Activated T-cell treated with anti-CD3 and anti-CD28 coated beads, Interleukin-2, amount 50 U/mL, for 4 hours (primary cell): ENCODE measurements around the gene GSKIP. TPM values are rescaled to one million over a fixed set of nuclear protein-coding genes. Genes with fewer than 3 reads are reported as not detected.
"Not testable (repeated sequence)": the region's sequence is repeated elsewhere in the genome, so short reads cannot be mapped to it uniquely, and the experiment has no call there.

ENCODE experiments used
- ATAC-seq, 2 donors: fragments of 200-7000 bp; cut with Tn5 transposase; one replicate each; pipeline ENCODE4 v1.10.0; 2021
- DNase-seq: peaks from one replicate; pipeline ENCODE4 v3.0.0-alpha.2; 2020
- H3K27me3 Mint-ChIP-seq: one replicate; pipeline ENCODE4 v1.8.0; 2021; ENCODE audit warnings: low read depth, mixed read lengths
- H3K36me3 Mint-ChIP-seq: one replicate; pipeline ENCODE4 v1.8.0; 2022; ENCODE audit warnings: mixed read lengths; ENCODE audit not compliant: insufficient read depth
- H3K4me1 Mint-ChIP-seq: one replicate; pipeline ENCODE4 v1.8.0; 2021; ENCODE audit warnings: low read depth, mixed read lengths
- H3K4me3 Mint-ChIP-seq: one replicate; pipeline ENCODE4 v1.8.0; 2021; ENCODE audit warnings: mild to moderate bottlenecking, moderate library complexity, mixed read lengths
- H3K9me3 Mint-ChIP-seq: one replicate; pipeline ENCODE4 v1.8.0; 2021; ENCODE audit warnings: mixed read lengths
- total RNA-seq, 3 donors: library from RNA; stranded (reverse); gene quantifications; one replicate each; pipeline ENCODE4 v1.2.1, GENCODE V29; 2021

Gene GSKIP
- 10 to 100 TPM; 17.9 to 21.1 (median 19.3) TPM for total RNA-seq

GRCh38 chr14:96362965-96363750 lies at the start of gene GSKIP, which contains the start of gene ATG2B:
Gene GSKIP, plus strand, starts transcription at chr14:96363526. Its CDS starts 18,722 bp downstream, at chr14:96382248.
Gene ATG2B, minus strand, starts transcription at chr14:96363341. Its CDS starts 365 bp downstream, at chr14:96362976.
- Mint-ChIP-seq H3K36me3 (peaks cover 5% of the 10 kb centered on the region), H3K27me3 (no peaks in the 10 kb centered on the region), H3K4me3 (peak within 1 kb of the TSS; percentile 95), H3K4me1 (peaks cover 52% of the 10 kb centered on the region), H3K9me3 (no peaks in the 10 kb centered on the region)
- ATAC-seq (peak; percentile 81 to 82), DNase-seq (peak; percentile 97)

GRCh38 chr14:96316087-96316486 lies 47.2 kb upstream of the GSKIP start:
- Mint-ChIP-seq H3K9me3 (no peaks in the 10 kb centered on the region), H3K36me3 (peaks cover 35% of the 10 kb centered on the region), H3K4me3 (no peak overlapping the region), H3K27me3 (no peaks in the 10 kb centered on the region), H3K4me1 (peaks cover 2% of the 10 kb centered on the region)
- ATAC-seq (no peak), DNase-seq (no peak)

- H3K9me3 Mint-ChIP-seq, result no peaks in the 10 kb centered on the region
- H3K4me3 Mint-ChIP-seq, result no peak overlapping the region
- H3K27me3 Mint-ChIP-seq, result no peaks in the 10 kb centered on the region
- H3K36me3 Mint-ChIP-seq, result peaks cover 39% of the 10 kb centered on the region
- ATAC-seq (no peak), DNase-seq (no peak)
- H3K4me1 Mint-ChIP-seq, result peaks cover 2% of the 10 kb centered on the region
These were observed 44.5 kb upstream of the GSKIP start for GRCh38 chr14:96318836-96319235.

GRCh38 chr14:96320605-96321004 lies 42.7 kb upstream of the GSKIP start:
- no peak for ATAC-seq
- Mint-ChIP-seq H3K4me1 (peaks cover 2% of the 10 kb centered on the region), H3K27me3 (no peaks in the 10 kb centered on the region), H3K4me3 (no peak overlapping the region), H3K36me3 (peaks cover 42% of the 10 kb centered on the region), H3K9me3 (no peaks in the 10 kb centered on the region)
- DNase-seq, result no peak

GRCh38 chr14:96324219-96324618 lies 39.1 kb upstream of the GSKIP start:
- ATAC-seq, result no peak
- Mint-ChIP-seq H3K4me3 (no peak overlapping the region), H3K36me3 (peaks cover 28% of the 10 kb centered on the region), H3K27me3 (no peaks in the 10 kb centered on the region), H3K4me1 (peaks cover 2% of the 10 kb centered on the region), H3K9me3 (no peaks in the 10 kb centered on the region)
- DNase-seq, result no peak

- Mint-ChIP-seq H3K4me1 (no peaks in the 10 kb centered on the region), H3K4me3 (no peak overlapping the region), H3K36me3 (peaks cover 35% of the 10 kb centered on the region), H3K27me3 (no peaks in the 10 kb centered on the region), H3K9me3 (no peaks in the 10 kb centered on the region)
- no peak for ATAC-seq
- DNase-seq, result no peak
These were observed 24.8 kb upstream of the GSKIP start for GRCh38 chr14:96338551-96338950.

GRCh38 chr14:96341323-96341722 lies 22.0 kb upstream of the GSKIP start:
- Mint-ChIP-seq H3K4me1 (no peaks in the 10 kb centered on the region), H3K9me3 (no peaks in the 10 kb centered on the region), H3K36me3 (peaks cover 28% of the 10 kb centered on the region), H3K27me3 (no peaks in the 10 kb centered on the region), H3K4me3 (no peak overlapping the region)
- no peak for DNase-seq
- ATAC-seq, result no peak

- peaks cover 16% of the 10 kb centered on the region for H3K36me3 Mint-ChIP-seq
- H3K27me3 Mint-ChIP-seq, result no peaks in the 10 kb centered on the region
These were observed 17.7 kb upstream of the GSKIP start for GRCh38 chr14:96345669-96346068.

GRCh38 chr14:96347957-96348356 lies 15.4 kb upstream of the GSKIP start:
- not testable (repeated sequence) for DNase-seq, ATAC-seq, H3K4me3 Mint-ChIP-seq, H3K27me3 Mint-ChIP-seq, H3K4me1 Mint-ChIP-seq, H3K9me3 Mint-ChIP-seq
- peaks cover 15% of the 10 kb centered on the region for H3K36me3 Mint-ChIP-seq

More at GRCh38 chr14:96345669-96346068, 17.7 kb upstream of the GSKIP start:
- DNase-seq, result no peak
- H3K9me3 Mint-ChIP-seq, result no peaks in the 10 kb centered on the region
- H3K4me3 Mint-ChIP-seq, result no peak overlapping the region
- H3K4me1 Mint-ChIP-seq, result peaks cover 9% of the 10 kb centered on the region
- ATAC-seq, result no peak

- ATAC-seq (no peak), DNase-seq (no peak)
- no peak overlapping the region for H3K4me3 Mint-ChIP-seq
- H3K9me3 Mint-ChIP-seq, result no peaks in the 10 kb centered on the region
- H3K27me3 Mint-ChIP-seq, result no peaks in the 10 kb centered on the region
- H3K4me1 Mint-ChIP-seq, result peaks cover 9% of the 10 kb centered on the region
- peaks cover 16% of the 10 kb centered on the region for H3K36me3 Mint-ChIP-seq
These were observed 13.8 kb upstream of the GSKIP start for GRCh38 chr14:96349286-96350075.

GRCh38 chr14:96351986-96352385 lies 11.3 kb upstream of the GSKIP start:
- no peak overlapping the region for H3K4me3 Mint-ChIP-seq
- no peaks in the 10 kb centered on the region for H3K9me3 Mint-ChIP-seq
- H3K36me3 Mint-ChIP-seq, result peaks cover 18% of the 10 kb centered on the region
- ATAC-seq, result no peak
- peaks cover 10% of the 10 kb centered on the region for H3K4me1 Mint-ChIP-seq
- H3K27me3 Mint-ChIP-seq, result no peaks in the 10 kb centered on the region
- DNase-seq, result no peak

GRCh38 chr14:96352708-96353107 lies 10.6 kb upstream of the GSKIP start:
- H3K27me3 Mint-ChIP-seq, result no peaks in the 10 kb centered on the region
- peaks cover 14% of the 10 kb centered on the region for H3K4me1 Mint-ChIP-seq
- no peaks in the 10 kb centered on the region for H3K9me3 Mint-ChIP-seq
- DNase-seq (no peak), ATAC-seq (no peak)
- peaks cover 14% of the 10 kb centered on the region for H3K36me3 Mint-ChIP-seq
- H3K4me3 Mint-ChIP-seq, result no peak overlapping the region

- DNase-seq (no peak), ATAC-seq (no peak)
- Mint-ChIP-seq H3K4me3 (no peak overlapping the region), H3K9me3 (no peaks in the 10 kb centered on the region), H3K4me1 (peaks cover 17% of the 10 kb centered on the region), H3K36me3 (peaks cover 14% of the 10 kb centered on the region), H3K27me3 (no peaks in the 10 kb centered on the region)
These were observed 9.1 kb upstream of the GSKIP start for GRCh38 chr14:96354246-96354645.

- DNase-seq, result no peak
- no peaks in the 10 kb centered on the region for H3K27me3 Mint-ChIP-seq
- no peak for ATAC-seq
- peaks cover 15% of the 10 kb centered on the region for H3K36me3 Mint-ChIP-seq
- H3K9me3 Mint-ChIP-seq, result no peaks in the 10 kb centered on the region
- H3K4me1 Mint-ChIP-seq, result peaks cover 36% of the 10 kb centered on the region
- no peak overlapping the region for H3K4me3 Mint-ChIP-seq
These were observed 6.1 kb upstream of the GSKIP start for GRCh38 chr14:96357216-96357615.

GRCh38 chr14:96359959-96360358 lies 3.4 kb upstream of the GSKIP start:
- DNase-seq (no peak), ATAC-seq (no peak)
- Mint-ChIP-seq H3K27me3 (no peaks in the 10 kb centered on the region), H3K4me1 (peaks cover 44% of the 10 kb centered on the region), H3K9me3 (no peaks in the 10 kb centered on the region), H3K36me3 (peaks cover 8% of the 10 kb centered on the region), H3K4me3 (no peak overlapping the region)
